ENCODE measurements around the gene TVP23A.
A peak's percentile ranks its signal among the peaks of the same experiment; 100 is the strongest.
"Not testable (repeated sequence)": the region's sequence is repeated elsewhere in the genome, so short reads cannot be mapped to it uniquely, and the experiment has no call there.

The TVP23A gene

GRCh38 chr16:10744370-10745030, 74.1 kb downstream of the TVP23A start:
- no peak for DNase-seq

GRCh38 chr16:10743610-10744369, 74.8 kb downstream of the TVP23A start, which contains the start of gene NUBP1:
Gene NUBP1 (plus strand): TSS chr16:10743842. CDS start chr16:10743864, 22 bp downstream.
- DNase-seq: peak; percentile 100

GRCh38 chr16:10743227-10743609, 75.4 kb downstream of the TVP23A start:
- DNase-seq: no peak

- DNase-seq: no peak
Observed at GRCh38 chr16:10741844-10742243, 76.8 kb downstream of the TVP23A start.

GRCh38 chr16:10741249-10741648, 77.3 kb downstream of the TVP23A start:
- DNase-seq: not testable (repeated sequence)

- no peak for DNase-seq
Observed at GRCh38 chr16:10740845-10741208, 77.8 kb downstream of the TVP23A start.

GRCh38 chr16:10740000-10740844, 78.4 kb downstream of the TVP23A start:
- no peak for DNase-seq

GRCh38 chr16:10738231-10739077, 80.1 kb downstream of the TVP23A start:
- DNase-seq: no peak

GRCh38 chr16:10737068-10737625, 81.4 kb downstream of the TVP23A start:
- DNase-seq: peak; percentile 56

- no peak for DNase-seq
Observed at GRCh38 chr16:10731790-10732189, 86.8 kb downstream of the TVP23A start.

GRCh38 chr16:10729104-10730048, 89.2 kb downstream of the TVP23A start:
- DNase-seq: no peak

GRCh38 chr16:10728003-10728887, 90.3 kb downstream of the TVP23A start:
- peak; percentile 35 for DNase-seq

Data from right kidney (tissue), 1 donor.